ENCODE measurements around the gene KRT33B. TPM values are rescaled to one million over a fixed set of nuclear protein-coding genes. Genes with fewer than 3 reads are reported as not detected.

The KRT33B gene
- total RNA-seq, 1 donor from 2014 or later = 0.17 TPM

GRCh38 chr17:41366070-41366469 lies 3.5 kb downstream of the KRT33B start:
- Histone ChIP-seq H3K27me3 (ENCODE audit: control insufficient read depth, insufficient read depth, low read length) (no peaks in the 10 kb centered on the region), H3K4me3 (ENCODE audit: low read depth, low read length) (no peak overlapping the region), H3K36me3 (ENCODE audit: control insufficient read depth, insufficient read depth, low read length) (no peaks in the 10 kb centered on the region)
- DNase-seq (ENCODE audit: low read depth) = no peak
- no peak for TF ChIP-seq CTCF (IDR thresholded peaks at IDR 0.05; ENCODE audit: insufficient read depth, low read length, poor library complexity, severe bottlenecking)

GRCh38 chr17:41363881-41364280 lies 5.7 kb downstream of the KRT33B start:
- no peak for TF ChIP-seq CTCF (IDR thresholded peaks at IDR 0.05; ENCODE audit: insufficient read depth, low read length, poor library complexity, severe bottlenecking)
- Histone ChIP-seq H3K4me3 (ENCODE audit: low read depth, low read length) (no peak overlapping the region), H3K27me3 (ENCODE audit: control insufficient read depth, insufficient read depth, low read length) (no peaks in the 10 kb centered on the region), H3K36me3 (ENCODE audit: control insufficient read depth, insufficient read depth, low read length) (no peaks in the 10 kb centered on the region)
- no peak for DNase-seq (ENCODE audit: low read depth)

GRCh38 chr17:41360296-41360995 lies 9.2 kb downstream of the KRT33B start:
- no peaks in the 10 kb centered on the region for H3K36me3 ChIP-seq (ENCODE audit: control insufficient read depth, insufficient read depth, low read length)
- no peak for TF ChIP-seq CTCF (IDR thresholded peaks at IDR 0.05; ENCODE audit: insufficient read depth, low read length, poor library complexity, severe bottlenecking)
- peak; percentile 79 for DNase-seq (ENCODE audit: low read depth)
- no peak overlapping the region for H3K4me3 ChIP-seq (ENCODE audit: low read depth, low read length)
- no peaks in the 10 kb centered on the region for H3K27me3 ChIP-seq (ENCODE audit: control insufficient read depth, insufficient read depth, low read length)

DNA sequence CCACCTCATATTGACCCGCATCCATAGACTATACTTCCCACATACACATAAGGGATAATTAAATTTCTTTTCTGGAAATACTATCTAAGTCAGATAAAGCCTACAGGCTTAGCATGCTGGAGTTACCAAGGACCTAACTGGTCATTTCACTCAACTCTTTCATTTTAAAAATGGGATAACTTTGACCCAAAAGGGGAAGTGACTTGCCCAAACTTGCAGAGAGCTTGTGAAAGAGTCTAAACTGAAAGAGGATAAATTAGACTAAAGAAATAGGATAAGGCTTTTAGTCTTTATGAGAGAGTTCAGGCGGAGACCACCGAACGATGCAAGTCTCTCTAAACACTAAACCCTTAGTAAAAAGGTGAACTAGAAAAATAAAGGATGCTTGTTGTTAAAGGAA lies 15.1 kb downstream of the KRT33B start:
- TF ChIP-seq CTCF (IDR thresholded peaks at IDR 0.05; ENCODE audit: insufficient read depth, low read length, poor library complexity, severe bottlenecking) = no peak
- DNase-seq (ENCODE audit: low read depth) = no peak
- Histone ChIP-seq H3K36me3 (ENCODE audit: control insufficient read depth, insufficient read depth, low read length) (no peaks in the 10 kb centered on the region), H3K27me3 (ENCODE audit: control insufficient read depth, insufficient read depth, low read length) (no peaks in the 10 kb centered on the region), H3K4me3 (ENCODE audit: low read depth, low read length) (no peak overlapping the region)

DNA sequence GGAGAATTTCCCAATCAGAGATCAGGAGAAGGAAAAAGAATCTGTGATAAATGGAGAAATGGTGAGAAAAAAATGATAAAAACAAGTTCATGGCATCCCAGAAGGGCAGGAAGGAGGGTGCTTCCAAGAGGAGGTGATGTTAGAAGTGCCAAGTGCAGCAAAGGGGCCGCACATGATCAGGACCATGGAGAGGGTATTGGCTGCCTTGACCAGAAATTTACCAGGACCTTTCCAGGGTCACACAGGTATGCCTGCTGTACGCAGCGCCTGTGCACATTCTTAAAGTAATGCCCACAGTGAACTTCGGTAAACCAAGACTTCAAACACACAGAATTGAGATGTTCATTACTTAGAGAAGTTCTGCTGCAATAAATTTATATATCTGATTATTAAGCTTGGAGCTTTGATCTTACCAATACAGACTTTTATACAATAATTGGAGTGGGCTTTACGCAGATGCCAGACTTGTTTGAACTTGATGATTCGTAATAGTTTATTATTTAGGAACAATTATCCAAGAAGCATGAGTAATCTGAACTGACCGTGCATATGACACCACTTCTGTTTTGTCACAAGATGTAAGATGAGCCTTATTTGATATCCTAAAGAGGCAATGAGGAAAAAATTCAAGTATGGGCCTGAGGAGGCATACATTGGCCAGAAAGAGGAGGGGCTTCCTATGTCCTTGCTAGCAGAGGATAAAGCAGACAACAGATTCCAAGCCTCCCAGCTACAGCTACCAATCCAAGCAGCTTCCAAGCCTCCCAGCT lies 16.8 kb downstream of the KRT33B start:
- DNase-seq (ENCODE audit: low read depth) = no peak
- TF ChIP-seq CTCF (IDR thresholded peaks at IDR 0.05; ENCODE audit: insufficient read depth, low read length, poor library complexity, severe bottlenecking) = no peak
- Histone ChIP-seq H3K27me3 (ENCODE audit: control insufficient read depth, insufficient read depth, low read length) (no peaks in the 10 kb centered on the region), H3K36me3 (ENCODE audit: control insufficient read depth, insufficient read depth, low read length) (no peaks in the 10 kb centered on the region), H3K4me3 (ENCODE audit: low read depth, low read length) (no peak overlapping the region)

Data from kidney epithelial cell (primary cell).